ENCODE data around the gene NT5C3A. TPM values are rescaled to one million over a fixed set of nuclear protein-coding genes. Genes with fewer than 3 reads are reported as not detected.
"Not testable (repeated sequence)": the region's sequence is repeated elsewhere in the genome, so short reads cannot be mapped to it uniquely, and the experiment has no call there.

Gene NT5C3A
- total RNA-seq, 4 donors from 2014 or later: 9.0 to 115 (median 55.7) TPM

- WGBS, 2 donors (ENCODE audit: low coverage in 1 of 2): 27 to 40% methylated on average over 1 to 2 of the region's 2 CpGs
- no peak for DNase-seq
- intact Hi-C loops (cut with DNase I; ENCODE audit: low total_unique reads): no loop called here
- peak overlapping the region in 3 of 4 donors; percentile 78 to 89 (median 82) for H3K27ac ChIP-seq
- H3K9me3 ChIP-seq: no peaks in the 10 kb centered on the region
- TF ChIP-seq POLR2AphosphoS5 (IDR thresholded peaks at IDR 0.05) (no peak), CTCF (IDR thresholded peaks at IDR 0.05) (no peak), POLR2A (IDR thresholded peaks at IDR 0.05) (no peak), EP300 (IDR thresholded peaks at IDR 0.05; ENCODE audit: low read depth) (no peak)
- no peaks in the 10 kb centered on the region for H3K27me3 ChIP-seq
- H3K4me3 ChIP-seq: peak overlapping the region in 3 of 4 donors; percentile 35 to 58 (median 36)
- peaks cover 8 to 71% (median 28%) of the 10 kb centered on the region in 4 donors for H3K4me1 ChIP-seq
- in situ Hi-C loops (cut with MboI; ENCODE audit: low pct_ligation_motif_present in 1 of 4, low pct_unique_long_range_greater_than_20kb in 1 of 4, low sequenced_read_pairs in 3 of 4): no loop called here
- no peaks in the 10 kb centered on the region for H3K36me3 ChIP-seq
Observed at GRCh38 chr7:33038639-33039038, 23.9 kb downstream of the NT5C3A start.

DNA sequence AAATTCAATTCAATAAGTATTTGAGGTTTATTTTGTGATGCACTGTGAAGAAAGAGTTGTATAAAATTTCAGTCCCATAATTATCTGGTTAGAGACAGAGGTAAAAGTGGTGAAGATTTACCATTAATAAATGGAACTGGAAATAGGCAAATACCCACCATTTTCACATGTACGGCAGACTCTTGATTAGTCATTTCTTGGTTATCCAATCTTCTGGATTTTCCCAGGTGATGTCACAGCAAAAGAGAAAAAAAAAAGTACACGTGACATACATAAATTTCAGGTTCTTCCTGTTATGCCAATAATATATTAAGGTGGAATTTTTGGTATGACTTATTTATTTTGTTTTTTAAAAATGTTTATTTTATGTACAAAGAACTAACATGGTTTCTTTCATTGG lies 26.8 kb downstream of the NT5C3A start:
- Histone ChIP-seq H3K4me3 (no peak overlapping the region), H3K4me1 (peaks cover 0 to 47% (median 7%) of the 10 kb centered on the region in 4 donors), H3K9me3 (no peaks in the 10 kb centered on the region), H3K27ac (no peak overlapping the region), H3K27me3 (no peaks in the 10 kb centered on the region), H3K36me3 (no peaks in the 10 kb centered on the region)
- TF ChIP-seq CTCF (IDR thresholded peaks at IDR 0.05): no peak
- no peak for TF ChIP-seq POLR2A (IDR thresholded peaks at IDR 0.05)
- no peak for TF ChIP-seq POLR2AphosphoS5 (IDR thresholded peaks at IDR 0.05)
- no peak for TF ChIP-seq EP300 (IDR thresholded peaks at IDR 0.05; ENCODE audit: low read depth)
- in situ Hi-C loops (cut with MboI; ENCODE audit: low pct_ligation_motif_present in 1 of 4, low pct_unique_long_range_greater_than_20kb in 1 of 4, low sequenced_read_pairs in 3 of 4) (no loop called here), intact Hi-C loops (cut with DNase I; ENCODE audit: low total_unique reads) (no loop called here)
- DNase-seq: no peak
- 88 to 89% methylated on average over 2 of the region's 2 CpGs for WGBS, 2 donors (ENCODE audit: low coverage in 1 of 2)

GRCh38 chr7:33024189-33024757 lies 38.3 kb downstream of the NT5C3A start:
- H3K36me3 ChIP-seq: peaks cover 0 to 33% (median 2%) of the 10 kb centered on the region in 4 donors
- TF ChIP-seq EP300 (IDR thresholded peaks at IDR 0.05; ENCODE audit: low read depth) (no peak), POLR2AphosphoS5 (IDR thresholded peaks at IDR 0.05) (no peak)

DNA sequence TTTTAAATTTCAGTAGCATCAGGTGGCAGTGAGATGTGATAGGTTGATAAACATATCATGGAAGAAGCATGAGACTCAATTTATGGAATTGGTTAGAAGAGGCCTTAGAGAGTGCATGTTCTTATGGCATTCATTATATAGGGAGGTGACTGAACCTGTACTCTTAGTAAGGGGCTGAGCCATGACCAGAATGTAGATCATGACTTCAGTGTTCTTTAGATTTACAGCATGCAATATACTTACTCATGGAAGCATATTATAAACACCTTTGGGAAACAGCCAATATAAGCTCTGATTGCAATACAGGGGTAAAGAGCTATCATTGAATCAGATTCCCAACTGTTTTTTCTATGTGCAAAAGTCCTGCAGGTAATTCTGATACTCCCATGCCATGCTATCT lies 50.2 kb downstream of the NT5C3A start:
- Histone ChIP-seq H3K4me1 (no peaks in the 10 kb centered on the region), H3K27ac (no peak overlapping the region), H3K27me3 (no peaks in the 10 kb centered on the region), H3K9me3 (no peaks in the 10 kb centered on the region), H3K4me3 (no peak overlapping the region), H3K36me3 (peaks cover 0 to 35% (median 11%) of the 10 kb centered on the region in 4 donors)
- intact Hi-C loops (cut with DNase I; ENCODE audit: low total_unique reads) (no loop called here), in situ Hi-C loops (cut with MboI; ENCODE audit: low pct_ligation_motif_present in 1 of 4, low pct_unique_long_range_greater_than_20kb in 1 of 4, low sequenced_read_pairs in 3 of 4) (no loop called here)
- DNase-seq: no peak
- no peak for TF ChIP-seq EP300 (IDR thresholded peaks at IDR 0.05; ENCODE audit: low read depth)
- no peak for TF ChIP-seq CTCF (IDR thresholded peaks at IDR 0.05)
- no peak for TF ChIP-seq POLR2A (IDR thresholded peaks at IDR 0.05)
- no peak for TF ChIP-seq POLR2AphosphoS5 (IDR thresholded peaks at IDR 0.05)

More at GRCh38 chr7:33024189-33024757, 38.3 kb downstream of the NT5C3A start:
- no peak for DNase-seq
- Histone ChIP-seq H3K27me3 (no peaks in the 10 kb centered on the region), H3K4me1 (peaks cover 0 to 22% (median 14%) of the 10 kb centered on the region in 4 donors), H3K27ac (peak overlapping the region; percentile 39 to 64 (median 54)), H3K4me3 (no peak overlapping the region), H3K9me3 (no peaks in the 10 kb centered on the region)
- in situ Hi-C loops (cut with MboI; ENCODE audit: low pct_ligation_motif_present in 1 of 4, low pct_unique_long_range_greater_than_20kb in 1 of 4, low sequenced_read_pairs in 3 of 4) (no loop called here), intact Hi-C loops (cut with DNase I; ENCODE audit: low total_unique reads) (no loop called here)
- 45 to 46% methylated on average over 4 of the region's 4 CpGs for WGBS, 2 donors (ENCODE audit: low coverage in 1 of 2)

- WGBS, 2 donors (ENCODE audit: low coverage in 1 of 2): 85 to 93% methylated on average over 2 of the region's 2 CpGs
- in situ Hi-C loops (cut with MboI; ENCODE audit: low pct_ligation_motif_present in 1 of 4, low pct_unique_long_range_greater_than_20kb in 1 of 4, low sequenced_read_pairs in 3 of 4): no loop called here
- intact Hi-C loops (cut with DNase I; ENCODE audit: low total_unique reads): no loop called here
- no peak for TF ChIP-seq POLR2AphosphoS5 (IDR thresholded peaks at IDR 0.05)
- no peak for TF ChIP-seq POLR2A (IDR thresholded peaks at IDR 0.05)
- no peak for TF ChIP-seq EP300 (IDR thresholded peaks at IDR 0.05; ENCODE audit: low read depth)
- TF ChIP-seq CTCF (IDR thresholded peaks at IDR 0.05): no peak
- no peak for DNase-seq
- Histone ChIP-seq H3K4me3 (no peak overlapping the region), H3K27me3 (no peaks in the 10 kb centered on the region), H3K9me3 (no peaks in the 10 kb centered on the region), H3K36me3 (peaks cover 0 to 18% (median 0%) of the 10 kb centered on the region in 4 donors), H3K27ac (no peak overlapping the region), H3K4me1 (no peaks in the 10 kb centered on the region)
Observed at GRCh38 chr7:33009734-33010133, 52.8 kb downstream of the NT5C3A start.

GRCh38 chr7:33005690-33006089 lies 56.9 kb downstream of the NT5C3A start:
- DNase-seq; intact Hi-C loops (cut with DNase I; ENCODE audit: low total_unique reads); H3K27me3 ChIP-seq; H3K4me3 ChIP-seq; H3K36me3 ChIP-seq; H3K9me3 ChIP-seq; H3K4me1 ChIP-seq; H3K27ac ChIP-seq; in situ Hi-C loops (cut with MboI; ENCODE audit: low pct_ligation_motif_present in 1 of 4, low pct_unique_long_range_greater_than_20kb in 1 of 4, low sequenced_read_pairs in 3 of 4): not testable (repeated sequence)
- WGBS, 2 donors (ENCODE audit: low coverage in 1 of 2): 83 to 85% methylated on average over 2 to 4 of the region's 4 CpGs

DNA sequence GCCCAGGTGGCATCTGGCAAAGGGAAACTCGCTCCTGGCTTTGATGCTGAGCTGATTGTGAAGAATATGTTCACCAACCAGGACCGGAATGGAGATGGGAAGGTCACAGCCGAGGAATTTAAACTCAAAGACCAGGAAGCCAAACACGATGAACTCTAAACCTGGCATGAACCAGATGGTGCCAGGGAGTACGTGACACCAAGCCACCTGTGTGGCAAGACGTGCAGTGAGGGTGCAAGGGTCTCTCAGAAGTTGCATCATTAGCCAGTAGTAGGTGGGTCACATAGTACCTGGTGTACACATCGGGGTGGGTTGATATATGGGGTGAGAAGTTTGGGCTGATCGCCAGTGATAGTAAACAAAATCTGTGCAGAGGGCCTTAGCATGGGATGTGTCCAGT lies 57.4 kb downstream of the NT5C3A start:
- H3K27me3 ChIP-seq; H3K9me3 ChIP-seq; intact Hi-C loops (cut with DNase I; ENCODE audit: low total_unique reads); H3K27ac ChIP-seq; H3K36me3 ChIP-seq; in situ Hi-C loops (cut with MboI; ENCODE audit: low pct_ligation_motif_present in 1 of 4, low pct_unique_long_range_greater_than_20kb in 1 of 4, low sequenced_read_pairs in 3 of 4); H3K4me3 ChIP-seq; H3K4me1 ChIP-seq; DNase-seq: not testable (repeated sequence)
- WGBS, 2 donors (ENCODE audit: low coverage in 1 of 2): 83 to 98% methylated on average over 3 to 8 of the region's 8 CpGs

Data from transverse colon (tissue), 4 donors.